G401.6 (cell line): ENCODE results near the gene RPS18.

Experiments
- FAIRE-seq: peaks from 2 replicates; lab custom pipeline; 2012; peaks lifted over from hg19 to GRCh38; lab: Jason Lieb, UNC

The RPS18 gene

DNA sequence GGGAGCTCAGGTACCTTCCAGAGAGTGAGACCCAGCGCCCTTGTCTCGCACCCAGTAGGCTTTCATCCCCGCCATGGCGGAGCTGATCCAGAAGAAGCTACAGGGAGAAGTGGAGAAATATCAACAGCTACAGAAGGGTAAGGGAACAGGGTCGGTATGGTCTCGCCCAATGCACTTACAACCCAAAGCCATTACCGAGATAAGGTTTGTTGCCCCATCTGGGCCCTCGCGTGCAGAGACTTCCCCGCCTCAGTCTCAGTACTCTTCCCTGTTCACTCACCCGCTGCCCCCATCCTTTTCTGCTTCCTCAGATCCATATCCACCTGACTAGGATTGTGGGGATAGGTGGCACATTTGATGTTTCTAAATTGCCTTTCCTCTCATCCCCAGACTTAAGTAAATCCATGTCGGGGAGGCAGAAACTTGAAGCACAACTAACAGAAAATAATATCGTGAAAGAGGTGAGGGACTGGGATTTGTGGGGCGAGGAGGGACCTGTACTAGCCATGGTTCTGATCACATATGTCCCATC lies 18.0 kb downstream of the RPS18 start:
- no peak for FAIRE-seq

DNA sequence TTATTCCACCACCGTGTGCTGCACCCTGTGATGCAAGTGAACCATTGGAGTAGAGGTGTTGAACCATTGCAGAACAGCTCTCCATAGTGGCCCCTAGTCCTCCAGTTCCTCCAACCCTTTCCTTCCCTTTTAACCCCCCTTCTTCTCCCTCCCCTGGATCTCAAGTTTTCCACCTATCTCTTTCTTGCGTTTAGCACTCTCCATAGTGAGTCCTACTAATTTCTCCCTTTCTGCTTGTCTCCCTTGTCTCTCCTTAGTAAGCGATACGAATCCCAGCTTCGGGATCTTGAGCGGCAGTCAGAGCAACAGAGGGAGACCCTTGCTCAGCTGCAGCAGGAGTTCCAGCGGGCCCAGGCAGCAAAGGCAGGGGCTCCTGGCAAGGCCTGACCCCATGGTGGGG lies 18.6 kb downstream of the RPS18 start:
- FAIRE-seq = no peak

DNA sequence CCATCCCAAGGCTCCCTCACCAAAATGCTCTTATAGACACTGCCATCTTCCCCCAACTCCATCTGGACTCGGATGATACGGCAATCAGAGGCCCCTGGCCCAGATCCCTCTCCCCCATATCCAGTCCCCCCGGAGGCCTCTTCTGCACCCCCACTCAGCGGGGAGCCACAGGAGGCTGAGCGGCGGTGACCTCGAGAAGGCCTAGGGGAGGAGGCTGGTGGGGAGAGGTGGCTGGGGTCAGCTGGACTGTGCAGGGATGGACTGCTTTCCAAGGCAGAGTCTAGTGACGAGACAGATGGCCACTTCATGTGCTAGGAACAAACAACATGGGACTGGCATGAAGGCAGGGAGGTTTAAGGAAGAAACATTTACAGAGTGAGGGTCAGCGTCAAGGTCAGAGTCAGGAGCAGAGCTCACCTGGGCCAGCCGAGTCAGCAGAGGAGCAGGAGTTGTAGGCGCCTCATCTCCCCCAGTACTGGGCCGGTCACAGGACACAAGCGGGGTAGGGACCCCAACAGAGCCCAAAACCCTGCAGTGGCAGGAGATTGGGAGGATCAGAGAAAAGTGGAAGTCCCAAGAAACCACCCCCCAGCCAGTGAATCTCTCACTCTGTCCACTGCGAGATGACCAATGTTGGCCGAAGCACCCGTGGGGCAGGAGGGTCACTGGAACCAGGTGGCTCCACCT lies 21.3 kb downstream of the RPS18 start:
- no peak for FAIRE-seq

DNA sequence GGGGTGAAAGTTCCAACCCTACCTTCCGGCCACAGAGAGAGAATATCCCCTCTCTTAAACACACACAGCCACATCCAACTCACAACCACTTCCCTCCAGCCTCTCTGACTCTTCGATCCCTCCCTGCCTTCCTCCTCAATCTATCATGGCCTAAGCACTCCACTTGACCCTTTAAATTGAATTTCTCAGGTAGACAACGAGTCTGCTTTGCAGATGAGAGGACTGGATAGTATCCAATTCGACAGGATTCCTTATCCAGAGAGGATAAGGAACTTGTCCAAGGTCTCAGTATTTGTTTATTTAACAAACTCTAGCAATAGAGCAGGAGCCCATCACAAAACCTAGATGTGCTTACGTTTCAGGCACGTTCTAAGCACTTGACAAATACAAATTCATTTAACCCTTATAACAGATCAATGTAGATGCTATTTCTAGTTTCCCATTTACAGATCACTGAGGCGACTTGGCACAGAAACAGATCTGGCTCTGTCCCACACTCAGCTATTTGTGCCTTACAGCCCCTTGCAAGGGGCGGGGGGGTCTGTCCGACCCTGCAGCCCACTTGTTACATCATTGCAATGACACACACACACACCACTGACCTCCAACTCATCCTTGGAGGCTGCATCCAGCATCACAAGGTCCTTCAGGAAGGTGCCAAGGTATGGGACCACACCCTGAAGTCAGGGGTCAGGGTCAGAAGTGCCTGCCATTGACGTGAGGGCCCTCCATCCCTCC lies 22.4 kb downstream of the RPS18 start:
- no peak for FAIRE-seq

DNA sequence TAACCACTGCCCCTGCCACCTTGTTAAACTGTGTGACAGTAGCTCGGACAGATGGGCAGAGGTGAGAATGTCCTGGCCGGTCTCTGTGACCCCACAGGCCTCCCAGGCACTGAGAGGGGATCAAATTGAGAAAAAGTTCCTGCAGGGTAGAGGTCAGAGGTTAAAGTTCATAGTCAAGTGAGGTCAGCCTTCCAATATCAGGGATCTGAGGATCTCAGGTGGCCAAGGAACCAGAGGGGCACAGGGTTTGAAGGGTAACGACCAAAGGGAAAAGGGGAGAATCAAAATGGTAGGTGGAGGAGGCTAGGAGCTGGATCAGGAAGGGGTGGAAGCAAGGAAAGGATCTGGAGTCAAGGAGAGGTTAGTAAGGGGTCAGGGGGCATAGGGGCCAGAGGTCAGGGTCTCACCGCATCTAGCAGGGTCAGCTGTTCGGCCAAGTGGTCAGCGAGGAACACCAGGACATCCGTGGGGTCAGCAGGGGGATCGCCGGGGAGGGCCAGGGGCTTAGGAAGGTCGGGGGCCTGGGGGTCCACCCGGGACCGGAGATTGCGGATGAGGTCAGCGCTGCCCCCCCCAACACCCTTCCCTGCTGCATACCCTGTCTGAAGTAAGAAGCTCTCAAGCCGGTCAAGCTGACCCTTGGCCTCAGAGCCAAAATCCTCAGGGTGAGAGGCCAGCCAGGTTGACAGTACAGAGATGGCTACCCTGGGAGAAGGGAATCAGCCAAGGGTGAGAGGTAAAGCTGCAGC lies 23.9 kb downstream of the RPS18 start:
- FAIRE-seq = no peak

DNA sequence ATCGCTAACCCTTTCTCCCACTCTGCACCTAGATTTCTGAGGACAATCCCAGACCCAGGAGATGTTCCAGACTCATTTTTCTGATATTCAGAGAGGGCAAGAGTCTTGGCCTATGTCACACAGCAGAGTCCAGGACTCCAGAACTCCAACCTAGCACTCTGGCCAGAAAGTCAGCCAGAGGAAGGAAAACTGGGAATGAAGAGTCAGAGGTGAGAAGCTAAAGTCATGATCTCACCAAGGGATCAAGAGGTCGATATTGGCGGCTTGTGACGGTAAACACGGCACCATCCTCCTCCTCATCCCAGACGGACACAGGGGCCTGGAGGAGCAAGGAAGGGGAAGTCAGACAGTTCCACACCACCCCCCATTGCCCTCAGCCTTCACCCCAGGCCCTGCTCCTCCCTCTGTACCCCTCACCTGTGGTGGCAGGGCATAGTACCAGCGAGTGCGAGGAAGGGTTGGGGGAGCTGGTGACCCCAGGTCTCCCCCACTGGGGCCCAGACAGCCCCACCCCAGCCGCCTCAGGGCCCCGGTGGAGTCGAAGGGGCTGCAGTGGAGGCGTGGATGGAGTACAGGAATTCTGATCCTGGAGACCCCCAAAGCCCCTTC lies 25.0 kb downstream of the RPS18 start:
- no peak for FAIRE-seq

DNA sequence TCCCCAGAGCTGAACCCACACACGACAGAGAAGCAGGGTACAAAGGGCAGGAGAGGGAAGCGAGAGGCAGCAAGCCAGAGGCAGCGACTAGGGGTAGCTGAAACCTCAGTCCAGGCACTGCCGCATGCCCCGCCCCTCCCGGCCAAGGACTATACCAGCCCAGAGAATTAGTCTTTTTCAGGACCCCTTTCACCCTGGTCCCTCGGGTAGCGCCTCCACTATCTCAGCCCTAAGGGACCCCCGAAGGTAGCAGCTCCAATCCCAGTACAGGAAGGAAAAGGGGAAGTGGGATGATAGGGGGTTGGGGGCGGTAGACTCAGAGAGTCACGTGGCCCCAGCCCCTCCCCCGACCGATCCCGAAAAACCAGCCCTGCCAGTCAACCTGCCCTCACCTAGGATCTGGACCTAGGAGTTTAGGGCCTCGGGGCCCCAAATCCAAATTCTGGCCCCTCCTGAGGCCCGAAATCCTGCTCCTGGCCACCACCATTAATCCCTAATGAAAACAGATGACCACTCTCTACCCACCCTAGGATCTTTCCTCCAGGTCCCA lies 25.6 kb downstream of the RPS18 start:
- no peak for FAIRE-seq

DNA sequence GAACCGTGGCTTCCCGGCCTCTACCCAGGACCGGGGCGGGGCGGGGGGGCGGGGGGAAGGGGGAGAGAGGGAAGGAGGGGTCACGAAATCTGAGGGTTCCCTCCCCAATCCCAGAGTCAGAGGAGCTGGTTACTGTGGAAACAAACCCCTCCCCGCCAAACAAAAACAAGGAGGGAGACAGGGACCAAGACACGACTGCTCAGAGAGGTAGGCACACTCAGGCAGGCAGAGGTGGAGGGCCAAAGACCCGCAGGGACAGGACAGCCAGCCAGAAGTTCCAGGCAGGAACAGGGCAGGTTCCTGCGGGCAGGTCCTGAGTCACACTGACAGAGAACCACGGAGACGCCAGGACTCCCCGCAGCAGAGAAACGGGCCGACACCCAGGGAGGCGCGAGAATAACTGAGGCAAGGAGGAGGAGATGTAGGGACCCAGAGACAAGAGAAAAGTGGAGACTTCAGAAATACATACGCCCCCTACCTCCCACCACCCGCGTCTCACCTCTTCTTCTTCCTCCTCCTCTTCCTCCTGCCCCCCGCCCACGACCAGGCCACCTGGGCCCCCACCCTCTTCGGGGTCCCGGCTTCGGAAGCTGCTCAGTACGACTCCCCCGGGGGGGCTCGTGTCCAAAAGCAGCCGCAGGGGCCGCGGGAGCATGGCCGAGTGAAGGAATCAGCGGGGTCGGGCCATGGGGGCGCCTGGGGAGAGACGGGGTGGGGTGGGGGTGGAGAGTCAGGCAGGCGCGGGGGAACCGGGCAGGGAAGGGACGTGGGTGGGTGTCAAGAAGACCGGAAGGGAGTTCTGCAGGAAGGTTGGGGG lies 26.3 kb downstream of the RPS18 start:
- FAIRE-seq = no peak

DNA sequence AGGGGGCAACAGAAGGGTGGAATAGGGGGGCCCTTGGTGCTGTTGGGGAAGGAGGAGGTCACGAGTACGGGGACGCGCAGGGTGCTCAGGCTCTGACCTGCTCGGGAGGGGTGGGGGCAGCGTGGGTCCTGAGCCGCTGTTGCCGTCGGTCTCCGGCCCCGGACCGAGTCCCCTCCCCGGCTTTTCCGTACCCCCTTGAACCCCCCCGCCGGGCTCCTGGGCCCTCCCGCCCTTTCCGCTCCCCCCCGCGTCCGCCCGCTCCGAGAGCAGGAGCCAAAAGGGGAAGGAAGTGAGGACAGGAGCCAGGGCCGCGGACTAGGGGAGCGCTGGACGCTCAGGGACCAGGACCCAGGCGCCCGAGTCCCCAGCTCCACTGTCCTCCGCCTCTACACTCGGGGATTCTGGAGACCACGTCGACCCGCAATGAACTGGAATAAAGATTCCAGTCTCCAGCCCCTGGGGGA lies 26.9 kb downstream of the RPS18 start, which contains the start of gene RGL2:
RGL2 (minus strand) TSS at position 170 of the 464 bp plus-strand sequence. CDS start 332 bp downstream, outside the sequence.
- FAIRE-seq = no peak

DNA sequence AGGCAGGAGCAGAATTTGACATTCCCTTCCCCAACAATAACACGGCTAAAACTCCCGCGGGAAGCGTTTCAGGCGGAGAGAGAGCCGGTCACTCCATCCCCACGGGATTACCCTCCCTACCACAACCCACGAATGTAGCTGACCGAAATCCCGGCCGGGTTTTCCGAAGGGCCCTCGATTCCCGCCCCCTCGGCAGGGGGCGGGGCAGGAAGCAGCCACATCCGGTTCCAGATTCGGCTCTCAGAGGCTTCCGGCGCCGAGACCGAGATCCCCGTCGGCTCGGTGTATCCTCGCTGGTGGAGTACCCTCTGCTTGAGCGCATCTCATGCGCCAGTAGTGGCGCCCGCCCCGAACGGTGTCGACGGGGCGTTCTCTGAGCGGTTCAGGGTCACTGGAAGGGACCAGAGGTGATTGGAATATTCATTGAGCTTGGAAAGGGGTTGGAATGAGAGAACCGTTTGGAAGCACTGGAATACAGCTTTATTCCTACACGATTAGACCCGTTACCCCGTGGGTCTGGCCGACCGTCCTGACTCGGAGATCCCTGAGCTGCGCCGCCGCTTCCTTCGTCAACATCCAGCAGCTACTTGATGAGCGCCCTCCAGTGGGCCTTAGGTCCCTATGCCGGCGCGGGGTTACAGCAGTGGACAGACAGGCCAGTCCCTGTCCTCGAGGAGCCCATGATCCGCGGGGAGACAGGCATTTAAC lies 27.5 kb downstream of the RPS18 start:
- peak; percentile 90 for FAIRE-seq

DNA sequence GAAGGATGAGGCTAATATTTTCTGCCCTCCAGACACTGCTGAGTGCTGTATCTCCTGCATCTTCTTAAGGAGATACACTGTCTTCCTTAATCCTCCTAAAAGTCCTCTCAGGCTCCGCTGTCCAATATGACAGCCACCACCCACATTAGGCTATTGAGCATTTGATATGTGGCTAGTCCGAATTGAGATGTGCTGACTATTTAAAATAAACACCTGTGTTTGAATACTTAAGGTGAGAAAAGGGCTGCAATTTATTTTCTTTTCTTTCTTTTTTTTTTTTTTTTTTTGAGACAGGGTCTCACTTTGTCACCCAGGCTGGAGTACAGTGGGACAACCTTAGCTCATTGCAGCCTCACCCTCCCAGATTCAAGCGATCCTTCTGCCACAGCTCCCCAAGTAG lies 30.0 kb downstream of the RPS18 start:
- no peak for FAIRE-seq

DNA sequence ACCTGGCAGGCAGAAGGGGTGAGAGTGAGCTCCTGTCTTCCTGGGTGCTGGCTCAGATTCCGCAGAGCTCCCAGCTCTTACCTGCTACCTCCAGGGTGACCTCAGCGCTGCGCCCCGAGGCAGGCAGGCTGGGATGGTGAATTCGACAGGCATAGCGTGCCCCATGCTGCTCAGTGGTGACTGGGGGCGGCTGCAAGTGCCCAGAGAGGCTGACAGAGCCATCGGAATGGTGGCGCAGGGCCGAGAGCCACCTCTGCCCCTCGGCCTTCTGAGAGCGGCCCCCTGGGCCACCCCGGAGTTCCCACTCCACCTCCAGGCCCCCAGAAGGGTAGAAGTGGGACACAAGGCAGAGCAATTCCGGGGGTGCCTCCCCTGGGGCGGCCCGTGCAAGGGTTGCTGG lies 32.3 kb downstream of the RPS18 start:
- FAIRE-seq = no peak

DNA sequence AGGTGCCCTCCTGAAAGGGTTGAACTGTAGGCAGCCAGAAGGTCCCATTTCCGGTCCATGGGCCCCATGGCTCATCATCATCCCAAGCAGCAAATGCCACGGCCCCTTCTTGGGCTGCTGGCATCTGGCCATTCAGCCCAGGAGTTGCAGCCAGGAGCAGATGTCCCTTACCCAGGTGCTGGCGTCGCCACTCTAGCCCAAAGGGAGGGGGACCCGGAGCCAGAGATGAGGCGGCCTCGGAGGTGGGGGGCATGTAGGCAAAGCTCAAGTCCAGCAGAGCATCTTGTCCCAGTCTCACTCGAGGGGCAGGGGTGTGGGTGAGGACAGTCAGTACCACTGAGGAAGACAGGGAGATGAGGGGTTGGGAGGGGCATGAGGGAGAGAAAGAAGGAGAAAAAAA lies 33.2 kb downstream of the RPS18 start:
- no peak for FAIRE-seq

DNA sequence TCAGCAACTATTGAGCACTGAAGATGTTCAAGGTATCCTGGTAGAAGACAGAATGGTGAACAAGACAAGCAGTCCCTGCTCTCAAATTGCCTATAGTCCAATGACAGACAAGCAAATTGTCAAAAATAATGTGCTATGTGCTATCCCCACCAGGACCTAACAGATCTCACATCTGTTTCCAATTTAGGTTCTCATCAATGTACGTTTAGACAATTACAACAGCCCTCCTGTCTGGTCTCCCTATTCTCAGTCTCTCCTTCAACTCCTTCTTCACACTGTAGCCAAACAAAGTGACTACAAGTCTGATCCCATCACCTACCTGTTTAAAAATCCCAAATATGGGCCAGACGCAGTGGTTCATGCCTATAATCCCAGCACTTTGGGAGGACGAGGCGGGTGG lies 34.5 kb downstream of the RPS18 start:
- no peak for FAIRE-seq

DNA sequence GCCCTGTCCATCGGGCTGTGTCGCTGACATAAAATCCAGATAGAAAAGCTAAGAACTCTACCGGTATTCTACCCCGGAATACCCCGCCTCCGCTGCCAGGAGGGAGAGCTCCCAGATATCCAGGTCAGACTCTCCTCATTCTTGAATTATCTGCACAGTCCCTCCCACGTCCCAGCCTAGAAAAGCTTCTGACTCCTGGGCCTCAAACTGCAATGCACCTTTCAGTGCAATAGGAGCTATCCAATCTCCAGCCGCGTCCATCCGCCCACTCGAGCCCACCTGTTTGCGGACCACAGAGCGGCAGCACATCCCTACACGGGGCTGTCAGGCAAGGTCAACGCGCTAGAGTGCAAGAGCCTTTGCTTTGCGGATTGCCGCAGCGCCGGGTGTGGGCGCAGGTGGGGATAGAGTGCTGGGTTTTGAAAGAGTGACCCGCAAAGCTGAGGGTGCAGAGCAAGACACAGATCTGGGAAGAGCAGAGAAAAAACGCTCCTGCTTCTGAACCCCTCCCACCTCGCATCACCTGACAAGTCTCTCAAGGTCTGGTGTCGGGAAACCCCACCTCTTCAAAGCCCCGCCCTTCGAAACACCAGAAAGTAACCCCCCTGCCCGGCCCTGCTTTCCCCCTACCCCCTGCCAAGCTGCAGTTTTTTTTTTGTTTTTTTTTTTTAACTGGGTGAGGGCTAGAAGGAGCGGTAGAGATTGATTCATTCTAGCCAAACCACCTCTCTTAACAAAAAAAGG lies 40.7 kb downstream of the RPS18 start:
- peak; percentile 76 for FAIRE-seq

DNA sequence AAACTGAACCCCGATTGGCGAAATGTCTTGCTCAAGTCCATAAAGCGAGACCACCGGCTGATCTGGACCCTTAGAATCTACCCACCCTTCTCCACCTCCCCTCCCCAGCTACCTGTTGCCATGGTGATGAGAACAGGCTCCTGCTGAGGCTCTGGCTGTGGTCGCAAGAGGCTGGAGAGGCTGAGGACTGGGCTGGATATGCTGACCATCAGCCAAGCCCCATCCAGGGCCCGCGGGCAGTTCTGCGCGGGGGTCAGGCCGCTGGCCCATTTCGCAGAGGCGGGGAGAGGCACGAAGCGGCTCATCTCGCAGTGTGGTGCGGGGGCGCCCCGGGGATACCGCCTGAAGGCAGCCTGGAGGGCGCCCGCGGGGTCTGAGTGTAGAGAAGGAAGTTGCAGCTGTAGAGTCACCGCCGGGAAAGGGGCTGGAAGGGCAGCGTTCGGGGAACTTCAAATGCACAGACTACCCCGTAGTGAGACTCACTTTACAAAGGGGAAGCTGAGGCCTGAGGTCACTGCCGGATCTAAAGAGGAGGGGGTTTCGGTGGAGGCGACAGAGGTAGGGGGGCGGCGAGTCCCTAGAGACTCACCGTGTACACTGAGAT lies 41.3 kb downstream of the RPS18 start:
- no peak for FAIRE-seq

DNA sequence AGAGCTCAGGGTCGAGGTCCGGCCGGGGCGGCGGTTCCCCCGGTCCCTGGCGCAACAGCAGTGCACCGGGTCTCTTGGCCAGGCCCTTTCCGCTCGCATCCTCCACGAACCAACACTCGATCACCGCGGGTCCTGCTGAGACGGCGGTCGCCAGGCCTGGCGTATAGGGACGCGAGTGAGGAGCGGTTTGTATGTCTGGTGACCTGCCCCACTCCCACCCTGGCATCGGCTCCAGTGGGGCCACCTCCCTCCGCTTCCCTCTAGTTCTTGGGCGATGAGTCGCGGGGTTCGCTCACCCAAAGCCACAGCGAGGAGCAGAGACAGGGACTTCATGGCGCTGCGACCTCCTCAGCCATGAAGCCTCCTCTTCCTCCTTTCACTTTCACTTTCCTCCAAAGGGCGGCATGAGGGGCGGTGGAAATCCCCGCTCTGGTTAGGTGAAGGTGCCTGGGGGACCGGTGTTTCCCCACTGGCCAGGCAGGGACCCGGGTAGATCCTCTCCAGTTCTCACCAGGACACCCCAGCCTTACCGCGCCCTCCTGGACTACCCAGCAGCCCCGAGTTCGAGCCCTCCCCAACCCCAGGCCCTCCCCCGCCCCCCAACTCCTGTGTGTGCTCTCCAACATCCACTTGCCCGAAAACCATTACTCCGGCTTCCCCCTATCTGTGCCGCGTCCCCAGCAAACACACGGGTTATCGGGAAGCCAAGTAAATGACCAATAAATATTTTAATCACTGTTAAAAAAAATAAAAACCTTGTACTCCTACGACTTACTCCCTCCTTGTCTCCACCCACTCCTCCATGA lies 42.0 kb downstream of the RPS18 start, which contains the start of gene TAPBP:
TAPBP (minus strand) TSS at position 370 of the 806 bp plus-strand sequence; CDS start at position 333, 37 bp downstream.
- FAIRE-seq = no peak

DNA sequence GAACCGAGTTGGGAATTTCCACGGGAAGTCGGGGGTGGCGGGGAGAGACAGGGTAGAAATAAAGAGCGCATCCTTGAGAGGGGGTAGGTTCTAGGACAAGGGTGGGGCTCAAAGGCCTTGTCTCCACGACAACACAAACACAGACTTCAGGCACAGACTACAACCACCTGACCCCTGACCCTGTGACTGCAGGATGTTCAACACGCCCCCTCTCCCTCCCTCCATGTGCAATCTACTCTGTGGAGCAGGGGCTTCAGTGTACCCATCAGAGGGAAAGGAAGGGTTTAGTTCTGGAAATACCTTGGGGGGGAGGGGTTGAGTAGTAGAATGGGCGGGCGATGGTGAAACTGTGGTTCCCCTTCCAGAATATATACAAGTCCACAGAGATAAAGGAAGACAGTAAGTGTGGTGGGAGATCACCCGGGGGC lies 42.7 kb downstream of the RPS18 start:
- FAIRE-seq = peak; percentile 30
